Right lobe of liver (tissue), 4 donors: ENCODE data around the gene DUOX2.

Source experiments
- POLR2A ChIP-seq: fragments of 450-650 bp; IDR thresholded peaks from one replicate; pipeline ENCODE4 v1.6.1; 2017; ENCODE audit warnings: antibody characterized with exemption, mild to moderate bottlenecking
- TF ChIP-seq, protein P1 (sequence below), 4 donors: fragments of 200-600 bp in 3 of 4; fragments of 450-650 bp in 1 of 4; IDR thresholded peaks; one replicate each; pipeline versions ENCODE4 v1.5.1 to v1.8.0; 2016 to 2022; ENCODE audit warnings: antibody characterized with exemption in 4 of 4, mild to moderate bottlenecking in 2 of 4
- donor health status: DM: no; HTN: no; CAD: no.
- donor health status: DM: no; HTN: no; CAD: no.
- donor health status: DM: no; HTN: yes; CAD: no.

DNA sequence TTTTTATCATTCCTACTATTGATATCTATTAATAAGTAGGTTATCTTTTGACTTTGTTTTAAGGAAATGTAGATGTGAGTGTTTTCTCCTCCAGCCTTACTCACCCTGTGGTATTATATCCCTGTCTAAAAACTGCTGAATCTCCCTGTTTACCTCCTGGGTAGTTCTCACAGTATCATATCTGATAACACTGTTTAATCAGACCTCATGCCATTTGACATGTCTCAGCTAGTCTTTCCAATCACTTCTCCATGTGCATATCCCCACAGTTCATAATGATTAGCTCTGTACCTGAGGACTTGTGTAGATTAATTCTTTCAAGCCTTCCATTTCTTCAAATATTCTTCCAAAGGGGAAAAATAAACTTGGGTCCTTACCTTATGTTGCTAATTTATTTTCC is 30.7 kb downstream of the DUOX2 start:
- TF ChIP-seq, protein P1, sequence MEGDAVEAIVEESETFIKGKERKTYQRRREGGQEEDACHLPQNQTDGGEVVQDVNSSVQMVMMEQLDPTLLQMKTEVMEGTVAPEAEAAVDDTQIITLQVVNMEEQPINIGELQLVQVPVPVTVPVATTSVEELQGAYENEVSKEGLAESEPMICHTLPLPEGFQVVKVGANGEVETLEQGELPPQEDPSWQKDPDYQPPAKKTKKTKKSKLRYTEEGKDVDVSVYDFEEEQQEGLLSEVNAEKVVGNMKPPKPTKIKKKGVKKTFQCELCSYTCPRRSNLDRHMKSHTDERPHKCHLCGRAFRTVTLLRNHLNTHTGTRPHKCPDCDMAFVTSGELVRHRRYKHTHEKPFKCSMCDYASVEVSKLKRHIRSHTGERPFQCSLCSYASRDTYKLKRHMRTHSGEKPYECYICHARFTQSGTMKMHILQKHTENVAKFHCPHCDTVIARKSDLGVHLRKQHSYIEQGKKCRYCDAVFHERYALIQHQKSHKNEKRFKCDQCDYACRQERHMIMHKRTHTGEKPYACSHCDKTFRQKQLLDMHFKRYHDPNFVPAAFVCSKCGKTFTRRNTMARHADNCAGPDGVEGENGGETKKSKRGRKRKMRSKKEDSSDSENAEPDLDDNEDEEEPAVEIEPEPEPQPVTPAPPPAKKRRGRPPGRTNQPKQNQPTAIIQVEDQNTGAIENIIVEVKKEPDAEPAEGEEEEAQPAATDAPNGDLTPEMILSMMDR (IDR thresholded peaks at IDR 0.05), result no peak
- no peak for TF ChIP-seq POLR2A
